ENCODE measurements around the gene FBXO30. TPM values are rescaled to one million over a fixed set of nuclear protein-coding genes. Genes with fewer than 3 reads are reported as not detected.

FBXO30 gene
- total RNA-seq, 2 experiments from 2014 or later = 3.1 to 3.4 TPM

- ChIA-PET POLR2A (interaction anchor here (0.6 kb wide), 1 partner anchor 240 kb away, joined by 4 read pairs; no protein-coding TSS in a partner anchor), CTCF (no interaction called here)
- no peak for DNase-seq
- Mint-ChIP-seq H3K27ac (no peak overlapping the region), H3K9me3 (peaks cover 1% of the 10 kb centered on the region), H3K36me3 (ENCODE audit: low read depth) (no peaks in the 10 kb centered on the region), H3K4me1 (ENCODE audit: low read depth) (no peaks in the 10 kb centered on the region), H3K27me3 (no peaks in the 10 kb centered on the region), H3K4me3 (no peak overlapping the region)
- intact Hi-C loops (cut with micrococcal nuclease) = no loop called here
- ATAC-seq = no peak
- no peak for TF ChIP-seq CTCF (IDR thresholded peaks at IDR 0.05)
Observed at GRCh38 chr6:145850671-145851070, 36.1 kb upstream of the FBXO30 start.

GRCh38 chr6:145848541-145848940 lies 33.9 kb upstream of the FBXO30 start:
- no peak for DNase-seq
- ATAC-seq = no peak
- Mint-ChIP-seq H3K4me1 (ENCODE audit: low read depth) (no peaks in the 10 kb centered on the region), H3K36me3 (ENCODE audit: low read depth) (no peaks in the 10 kb centered on the region), H3K27ac (no peak overlapping the region), H3K9me3 (no peaks in the 10 kb centered on the region), H3K4me3 (no peak overlapping the region), H3K27me3 (no peaks in the 10 kb centered on the region)
- ChIA-PET POLR2A (no interaction called here), CTCF (no interaction called here)
- no peak for TF ChIP-seq CTCF (IDR thresholded peaks at IDR 0.05)
- intact Hi-C loops (cut with micrococcal nuclease) = no loop called here

- no peak for ATAC-seq
- Mint-ChIP-seq H3K36me3 (ENCODE audit: low read depth) (no peaks in the 10 kb centered on the region), H3K4me1 (ENCODE audit: low read depth) (no peaks in the 10 kb centered on the region), H3K27me3 (no peaks in the 10 kb centered on the region), H3K4me3 (no peak overlapping the region), H3K27ac (no peak overlapping the region), H3K9me3 (no peaks in the 10 kb centered on the region)
- CTCF ChIA-PET = no interaction called here
- POLR2A ChIA-PET = no interaction called here
- TF ChIP-seq CTCF (IDR thresholded peaks at IDR 0.05) = no peak
- intact Hi-C loops (cut with micrococcal nuclease) = no loop called here
- no peak for DNase-seq
Observed at GRCh38 chr6:145845557-145845956, 31.0 kb upstream of the FBXO30 start.

- ChIA-PET CTCF (no interaction called here), POLR2A (no interaction called here)
- no peak overlapping the region for H3K27ac Mint-ChIP-seq
- intact Hi-C loops (cut with micrococcal nuclease) = no loop called here
- no peaks in the 10 kb centered on the region for H3K36me3 Mint-ChIP-seq (ENCODE audit: low read depth)
- ATAC-seq = no peak
- H3K4me3 Mint-ChIP-seq = no peak overlapping the region
- TF ChIP-seq CTCF (IDR thresholded peaks at IDR 0.05) = no peak
- DNase-seq = no peak
- no peaks in the 10 kb centered on the region for H3K27me3 Mint-ChIP-seq
- no peaks in the 10 kb centered on the region for H3K4me1 Mint-ChIP-seq (ENCODE audit: low read depth)
- no peaks in the 10 kb centered on the region for H3K9me3 Mint-ChIP-seq
Observed at GRCh38 chr6:145844933-145845540, 30.4 kb upstream of the FBXO30 start.

GRCh38 chr6:145842693-145843546 lies 28.3 kb upstream of the FBXO30 start:
- no peak overlapping the region for H3K27ac Mint-ChIP-seq
- no peaks in the 10 kb centered on the region for H3K36me3 Mint-ChIP-seq (ENCODE audit: low read depth)
- no peaks in the 10 kb centered on the region for H3K27me3 Mint-ChIP-seq
- no peaks in the 10 kb centered on the region for H3K4me1 Mint-ChIP-seq (ENCODE audit: low read depth)
- DNase-seq (no peak), ATAC-seq (no peak)
- ChIA-PET POLR2A (no interaction called here), CTCF (interaction anchor here (1.5 kb wide), 1 partner anchor 24 kb away, joined by 4 read pairs; no protein-coding TSS in a partner anchor)
- intact Hi-C loops (cut with micrococcal nuclease) = no loop called here
- H3K9me3 Mint-ChIP-seq = no peaks in the 10 kb centered on the region
- TF ChIP-seq CTCF (IDR thresholded peaks at IDR 0.05) = no peak
- no peak overlapping the region for H3K4me3 Mint-ChIP-seq
